Measurements from ENCODE around the gene MED12L.

DNA sequence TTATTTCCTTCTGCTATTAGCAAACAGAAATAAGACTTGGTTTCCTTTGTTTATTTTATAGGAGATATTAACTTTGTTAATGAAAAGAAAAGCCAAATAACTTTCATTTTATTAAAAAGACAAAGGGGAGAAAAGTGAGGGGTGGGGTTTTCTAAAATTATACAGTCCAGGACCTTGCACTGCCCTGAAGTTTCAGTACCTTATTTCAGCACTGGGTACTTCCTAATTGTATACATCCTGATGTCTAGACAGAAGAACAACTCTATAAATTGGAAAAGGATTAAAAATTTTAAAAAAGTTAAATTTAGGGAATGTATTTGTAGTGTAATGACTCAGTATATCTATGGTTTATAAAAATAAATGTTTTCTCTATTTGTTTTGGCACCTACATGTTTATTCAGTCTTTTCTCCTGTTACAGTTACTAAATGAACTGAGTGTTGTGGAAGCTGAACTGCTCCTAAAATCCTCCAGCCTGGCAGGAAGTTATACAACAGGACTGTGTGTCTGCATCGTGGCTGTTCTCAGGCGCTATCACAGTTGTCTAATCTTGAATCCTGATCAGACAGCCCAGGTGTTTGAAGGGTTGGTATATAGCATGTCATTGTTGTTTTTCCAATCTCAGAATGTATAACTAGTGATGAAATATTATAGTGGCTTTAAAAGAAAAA is 271.5 kb downstream of the MED12L start:
- no peak for TF ChIP-seq EZH2phosphoT487 (IDR thresholded peaks at IDR 0.05; ENCODE audit: low read depth, severe bottlenecking, unreplicated experiment)
- TF ChIP-seq CTCF (IDR thresholded peaks at IDR 0.05; ENCODE audit: poor library complexity), result no peak
- TF ChIP-seq EZH2 (IDR thresholded peaks at IDR 0.05; ENCODE audit: borderline replicate concordance), result no peak
